Esophagus squamous epithelium (tissue), 4 donors: ENCODE results near the gene RNF144A.

Experiments
- CTCF ChIP-seq, 6 experiments: fragments of 450-650 bp in 4 of 6; fragments of 200-600 bp in 2 of 6; sonication (generic) in 2 of 6; IDR thresholded peaks; one replicate each; pipeline ENCODE4 v1.5.1; 2016 to 2019; ENCODE audit warnings: antibody characterized with exemption in 6 of 6, mild to moderate bottlenecking in 4 of 6, moderate library complexity in 4 of 6
- POLR2A ChIP-seq, 4 donors: fragments of 450-650 bp; IDR thresholded peaks; one replicate each; pipeline ENCODE4 v1.6.1; 2017; ENCODE audit warnings: antibody characterized with exemption in 4 of 4, mild to moderate bottlenecking in 4 of 4, moderate library complexity in 3 of 4

- TF ChIP-seq POLR2A (IDR thresholded peaks at IDR 0.05) (no peak), CTCF (IDR thresholded peaks at IDR 0.05) (no peak)
Measured at GRCh38 chr2:7041421-7041820, 124.2 kb downstream of the RNF144A start.
